Panc1 (cell line): ENCODE measurements around the gene CNTN1.

Source experiments
- CTCF ChIP-seq: fragments of 450-650 bp; IDR thresholded peaks from 2 replicates; pipeline ENCODE4 v1.5.1; 2017; ENCODE audit warnings: mild to moderate bottlenecking
- POLR2AphosphoS5 ChIP-seq: IDR thresholded peaks from 2 replicates; pipeline ENCODE4 v1.6.1; 2012; ENCODE audit warnings: mild to moderate bottlenecking, low read depth, low read length, moderate library complexity
- REST ChIP-seq, 2 experiments: IDR thresholded peaks; 2 replicates each; pipeline ENCODE4 v1.6.1; 2011 to 2012; ENCODE audit warnings: low read depth in 2 of 2, control low read depth in 1 of 2, low read length in 1 of 2, mild to moderate bottlenecking in 1 of 2, moderate library complexity in 1 of 2; ENCODE audit not compliant: insufficient read depth in 1 of 2

- TF ChIP-seq CTCF (no peak), REST (IDR thresholded peaks at IDR 0.05; ENCODE audit: insufficient read depth in 1 of 2, low read depth in 2 of 2, low read length in 1 of 2) (no peak), POLR2AphosphoS5 (no peak)
Measured at GRCh38 chr12:40745386-40745785, 53.1 kb downstream of the CNTN1 start.
